K562 (cell line): Measurements from ENCODE around the gene FBXO4. TPM values are rescaled to one million over a fixed set of nuclear protein-coding genes. Genes with fewer than 3 reads are reported as not detected.
A peak's percentile ranks its signal among the peaks of the same experiment; 100 is the strongest.

Experiments used
- ATAC-seq: fragments of 200-7000 bp; cut with Tn5 transposase; 3 replicates; pipeline ENCODE4 v1.9.1; 2020; ENCODE audit warnings: moderate library complexity
- BruUV-seq: library from RNA; stranded (reverse); fragments of 400-500 nt; replicated peaks from 2 replicates; lab custom pipeline; 2021; lab: Mats Ljungman, UMichigan
- CTCF ChIA-PET: fragments of 300-600 bp; formaldehyde crosslinking; extraction: SDS; loops from one replicate; lab custom pipeline; 2021; ENCODE audit warnings: low intra/inter-chr PET ratio; lab: Yijun Ruan, JAX
- POLR2A ChIA-PET: fragments of 300-600, 350-650 bp; sonication (Branson Sonifier 250); formaldehyde crosslinking; extraction: SDS; loops from one replicate; lab custom pipeline; 2021; ENCODE audit warnings: antibody characterized with exemption, inconsistent platforms; lab: Yijun Ruan, JAX
- DNase-seq, 4 experiments: peaks; one replicate each; pipeline versions ENCODE4 v3.0.0 to v3.0.0-alpha.2; 2011 to 2018; ENCODE audit warnings: low spot score in 3 of 4, mixed read lengths in 3 of 4; ENCODE audit errors: extremely low read depth in 1 of 4
- FAIRE-seq: peaks from 2 replicates; lab custom pipeline; 2011; peaks lifted over from hg19 to GRCh38; lab: Jason Lieb, UNC
- H2AFZ ChIP-seq: 2 replicates; pipeline ENCODE4 v1.6.0; 2011; ENCODE audit warnings: low read depth, low read length, control low read depth, inconsistent platforms
- H3K27ac ChIP-seq: fragments of 200-600 bp; 3 replicates; pipeline ENCODE4 v1.8.0; 2011; ENCODE audit warnings: low read depth, mild to moderate bottlenecking, control low read depth, inconsistent platforms, low read length, moderate library complexity, mixed read lengths; ENCODE audit errors: extremely low read depth
- H3K27me3 ChIP-seq, 2 experiments: fragments of 300-600 bp in 1 of 2; 2 replicates in 1 of 2; 3 replicates in 1 of 2; pipeline versions ENCODE4 v1.6.0 to v1.8.0; 2011; ENCODE audit warnings: inconsistent platforms in 2 of 2, low read length in 2 of 2, mild to moderate bottlenecking in 1 of 2, mixed read lengths in 1 of 2, moderate library complexity in 1 of 2; ENCODE audit not compliant: control insufficient read depth in 2 of 2, insufficient read depth in 2 of 2
- H3K36me3 ChIP-seq: fragments of 300-600 bp; 3 replicates; pipeline ENCODE4 v1.8.0; 2011; ENCODE audit warnings: mild to moderate bottlenecking, low read length, inconsistent platforms; ENCODE audit not compliant: control insufficient read depth, insufficient read depth
- H3K4me1 ChIP-seq, 2 experiments: fragments of 200-600 bp in 1 of 2; replicated peaks in 1 of 2; 2 replicates in 1 of 2; 3 replicates in 1 of 2; pipeline versions ENCODE4 v1.5.1 to v1.8.0; 2011; ENCODE audit warnings: inconsistent platforms in 2 of 2, low read length in 2 of 2, mild to moderate bottlenecking in 1 of 2, mixed read lengths in 1 of 2, moderate library complexity in 1 of 2; ENCODE audit not compliant: control insufficient read depth in 2 of 2, insufficient read depth in 2 of 2
- H3K4me2 ChIP-seq: 2 replicates; pipeline ENCODE4 v1.6.1; 2011; ENCODE audit warnings: low read length, control low read depth, inconsistent platforms, mixed read lengths; ENCODE audit not compliant: insufficient read depth
- H3K4me3 ChIP-seq: fragments of 200-600 bp; sonication (generic), shearing (Covaris generic); 2 replicates; pipeline ENCODE4 v1.5.1; 2016; ENCODE audit warnings: control low read depth, inconsistent platforms
- H3K79me2 ChIP-seq: fragments of 200-600 bp; 3 replicates; pipeline ENCODE4 v1.8.0; 2011; ENCODE audit warnings: low read length, inconsistent platforms; ENCODE audit not compliant: control insufficient read depth, insufficient read depth
- H3K9ac ChIP-seq, 2 experiments: 2 replicates each; pipeline versions ENCODE4 v1.6.0 to v1.6.1; 2011; ENCODE audit warnings: low read depth in 2 of 2, low read length in 2 of 2, control low read depth in 1 of 2, inconsistent platforms in 1 of 2, mild to moderate bottlenecking in 1 of 2, mixed read lengths in 1 of 2; ENCODE audit not compliant: insufficient read depth in 1 of 2
- H3K9me1 ChIP-seq: one replicate; pipeline ENCODE4 v1.6.0; 2011; ENCODE audit warnings: inconsistent platforms, mild to moderate bottlenecking, low read length, moderate library complexity; ENCODE audit not compliant: control insufficient read depth, insufficient read depth
- H3K9me3 ChIP-seq: replicated peaks from 2 replicates; pipeline ENCODE4 v1.5.1; 2011; ENCODE audit warnings: low read depth, low read length, inconsistent platforms; ENCODE audit not compliant: control insufficient read depth, insufficient read depth
- H4K20me1 ChIP-seq: replicated peaks from 2 replicates; pipeline ENCODE4 v1.6.1; 2011; ENCODE audit warnings: low read length, inconsistent platforms, mixed read lengths; ENCODE audit not compliant: control insufficient read depth, insufficient read depth
- ATF3 ChIP-seq, 2 experiments: fragments of 450-650 bp in 1 of 2; sonication (generic) in 1 of 2; formaldehyde crosslinking in 1 of 2; IDR thresholded peaks in 1 of 2; conservative IDR thresholded peaks in 1 of 2; 2 replicates each; pipeline versions ENCODE4 v1.6.1 to v1.8.1; 2016 to 2023; ENCODE audit warnings: mild to moderate bottlenecking in 2 of 2, moderate library complexity in 2 of 2, inconsistent platforms in 1 of 2, missing genetic modification reagents in 1 of 2
- CBX3 ChIP-seq, 2 experiments: IDR thresholded peaks; 1 replicate in 1 of 2; 2 replicates in 1 of 2; pipeline ENCODE4 v1.6.1; 2012; ENCODE audit warnings: inconsistent platforms in 2 of 2, low read length in 2 of 2, borderline replicate concordance in 1 of 2, control low read depth in 1 of 2
- CEBPB ChIP-seq: fragments of 450-650 bp; IDR thresholded peaks from 2 replicates; pipeline ENCODE4 v1.6.1; 2016; ENCODE audit warnings: missing genetic modification characterization, missing compliant biosample characterization
- CEBPG ChIP-seq, 3 experiments: fragments of 200-800 bp in 1 of 3; sonication (Bioruptor generic) in 1 of 3; sonication (generic) in 1 of 3; formaldehyde crosslinking in 1 of 3; IDR thresholded peaks in 2 of 3; conservative IDR thresholded peaks in 1 of 3; 2 replicates each; pipeline versions ENCODE4 v1.6.1 to v1.8.0; 2016 to 2022; ENCODE audit warnings: missing compliant biosample characterization in 2 of 3, missing genetic modification characterization in 2 of 3, mild to moderate bottlenecking in 1 of 3, missing genetic modification reagents in 1 of 3
- EGR1 ChIP-seq: fragments of 450-650 bp; conservative IDR thresholded peaks from 2 replicates; pipeline ENCODE4 v1.6.1; 2017; ENCODE audit warnings: mild to moderate bottlenecking
- NFE2L1 ChIP-seq: fragments of 450-650 bp; IDR thresholded peaks from 2 replicates; pipeline ENCODE4 v1.6.1; 2016; ENCODE audit warnings: missing genetic modification characterization, low read depth, mild to moderate bottlenecking, missing compliant biosample characterization, moderate library complexity, borderline replicate concordance
- ZNF324 ChIP-seq: fragments of 250-450 bp; sonication (Bioruptor Pico); IDR thresholded peaks from 2 replicates; pipeline ENCODE4 v1.4.0; 2020; ENCODE audit warnings: mild to moderate bottlenecking
- ZNF551 ChIP-seq: fragments of 250-450 bp; sonication (Bioruptor Pico); IDR thresholded peaks from 2 replicates; pipeline ENCODE4 v1.5.0; 2021; ENCODE audit warnings: mild to moderate bottlenecking, moderate library complexity
- WGBS: fragments of 100-300 bp; shearing (Covaris generic); methylation state at CpG from one replicate; pipeline ENCODE4 v1.1.6; 2016; ENCODE audit warnings: low coverage, mixed read lengths; ENCODE audit not compliant: insufficient coverage; ENCODE audit errors: missing lambda C conversion rate; 5-methylcytosine and 5-hydroxymethylcytosine counted together
- in situ Hi-C: fragments of 300-500 bp; cut with MboI; formaldehyde crosslinking; loops from 4 replicates; pipeline ENCODE4 v1.15.0; 2018; ENCODE audit warnings: inconsistent platforms, mixed read lengths
- intact Hi-C: fragments of 100-400 bp; cut with micrococcal nuclease; formaldehyde crosslinking; loops from 2 replicates; pipeline ENCODE4 v1.14.2; 2022
- polyA plus RNA-seq, 8 experiments: library from polyadenylated mRNA; depleted of rRNA in 4 of 8; stranded (reverse) in 5 of 8; unstranded in 3 of 8; fragments of >200 nt; fragmentation: Nextera tagmentation in 2 of 8; fragmentation: Illumina TruSeq in 1 of 8; extraction: Ambion mirVana in 2 of 8; extraction: Trizol in 1 of 8; gene quantifications; 2 replicates each; pipeline versions ENCODE4 v1.2.1 to v1.2.3, GENCODE V29; 2011 to 2014; ENCODE audit warnings: inconsistent platforms in 1 of 8, missing spikeins in 1 of 8
- total RNA-seq, 7 experiments: library from RNA; depleted of rRNA in 6 of 7; stranded (reverse); fragments of >200 nt in 6 of 7; fragmentation: Illumina TruSeq in 2 of 7; extraction: Trizol in 2 of 7; gene quantifications; 2 replicates each; pipeline versions ENCODE4 v1.2.1 to v1.2.3, GENCODE V29; 2011 to 2021; ENCODE audit warnings: low replicate concordance in 1 of 7
- TF ChIP-seq, protein P1 (sequence below): fragments of 450-650 bp; formaldehyde crosslinking; IDR thresholded peaks from 2 replicates; pipeline ENCODE4 v1.4.0; 2022; ENCODE audit warnings: missing genetic modification characterization

FBXO4 gene
- total and polyA plus RNA-seq, 9 of the 15 experiments (the other 6 are each of a cell fraction or from before 2014, with no cell fraction given) = 5.9 to 33.4 (median 19.6) TPM

- Histone ChIP-seq H3K9me3 (no peaks in the 10 kb centered on the region), H4K20me1 (no peaks in the 10 kb centered on the region), H3K27me3 (no peaks in the 10 kb centered on the region), H3K4me2 (no peak overlapping the region), H3K27ac (no peak overlapping the region), H3K4me3 (no peak overlapping the region), H3K36me3 (peaks cover 80% of the 10 kb centered on the region), H3K4me1 (peaks cover 6 to 12% of the 10 kb centered on the region in 2 experiments), H2AFZ (no peak overlapping the region), H3K79me2 (peaks cover 36% of the 10 kb centered on the region), H3K9me1 (no peaks in the 10 kb centered on the region), H3K9ac (no peak overlapping the region)
- FAIRE-seq (no peak), DNase-seq (no peak), ATAC-seq (no peak)
- in situ Hi-C loops (no loop called here), intact Hi-C loops (no loop called here)
- BruUV-seq = no TSS peak
- POLR2A ChIA-PET = no interaction called here
- TF ChIP-seq CEBPB (tag) (0 out of 2 replicates have a peak, but pooled peaks have one; percentile 11), ZNF324 (CRISPR knock-in tag) (no peak), CEBPG (CRISPR knock-in tag; IDR thresholded peaks at IDR 0.05) (no peak), CEBPG (tag; conservative IDR thresholded peaks at IDR 0.05 in 1 of 2, IDR thresholded peaks at IDR 0.05 in 1 of 2) (peak in 1 of 2 experiments; percentile 21; a peak in 1 of 4 replicates), CBX3 (IDR thresholded peaks at IDR 0.05; ENCODE audit: borderline replicate concordance in 1 of 2, low read length in 2 of 2) (no peak), NFE2L1 (tag) (no peak), EGR1 (no peak), ZNF551 (CRISPR knock-in tag) (no peak), ATF3 (IDR thresholded peaks at IDR 0.05) (peak; percentile 70), ATF3 (CRISPR knock-in tag; conservative IDR thresholded peaks at IDR 0.05) (no peak)
- TF ChIP-seq, protein P1, sequence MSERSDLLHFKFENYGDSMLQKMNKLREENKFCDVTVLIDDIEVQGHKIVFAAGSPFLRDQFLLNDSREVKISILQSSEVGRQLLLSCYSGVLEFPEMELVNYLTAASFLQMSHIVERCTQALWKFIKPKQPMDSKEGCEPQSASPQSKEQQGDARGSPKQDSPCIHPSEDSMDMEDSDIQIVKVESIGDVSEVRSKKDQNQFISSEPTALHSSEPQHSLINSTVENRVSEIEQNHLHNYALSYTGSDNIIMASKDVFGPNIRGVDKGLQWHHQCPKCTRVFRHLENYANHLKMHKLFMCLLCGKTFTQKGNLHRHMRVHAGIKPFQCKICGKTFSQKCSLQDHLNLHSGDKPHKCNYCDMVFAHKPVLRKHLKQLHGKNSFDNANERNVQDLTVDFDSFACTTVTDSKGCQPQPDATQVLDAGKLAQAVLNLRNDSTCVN (CRISPR knock-in tag) = no peak
- CTCF ChIA-PET = no interaction called here
- WGBS = 81% methylated on average over 4 of the region's 4 CpGs
Measured at GRCh38 chr5:41908374-41909079, 16.6 kb upstream of the FBXO4 start.
